Activated gamma-delta T cell treated with Interleukin-2 at 50 U/mL for 16 hours (primary cell): Measurements from ENCODE around the gene CPT1B.
"Not testable (repeated sequence)": the region's sequence is repeated elsewhere in the genome, so short reads cannot be mapped to it uniquely, and the experiment has no call there.

Experiments
- DNase-seq: peaks from one replicate; pipeline ENCODE4 v3.0.0-alpha.2; 2020

The CPT1B gene

DNA sequence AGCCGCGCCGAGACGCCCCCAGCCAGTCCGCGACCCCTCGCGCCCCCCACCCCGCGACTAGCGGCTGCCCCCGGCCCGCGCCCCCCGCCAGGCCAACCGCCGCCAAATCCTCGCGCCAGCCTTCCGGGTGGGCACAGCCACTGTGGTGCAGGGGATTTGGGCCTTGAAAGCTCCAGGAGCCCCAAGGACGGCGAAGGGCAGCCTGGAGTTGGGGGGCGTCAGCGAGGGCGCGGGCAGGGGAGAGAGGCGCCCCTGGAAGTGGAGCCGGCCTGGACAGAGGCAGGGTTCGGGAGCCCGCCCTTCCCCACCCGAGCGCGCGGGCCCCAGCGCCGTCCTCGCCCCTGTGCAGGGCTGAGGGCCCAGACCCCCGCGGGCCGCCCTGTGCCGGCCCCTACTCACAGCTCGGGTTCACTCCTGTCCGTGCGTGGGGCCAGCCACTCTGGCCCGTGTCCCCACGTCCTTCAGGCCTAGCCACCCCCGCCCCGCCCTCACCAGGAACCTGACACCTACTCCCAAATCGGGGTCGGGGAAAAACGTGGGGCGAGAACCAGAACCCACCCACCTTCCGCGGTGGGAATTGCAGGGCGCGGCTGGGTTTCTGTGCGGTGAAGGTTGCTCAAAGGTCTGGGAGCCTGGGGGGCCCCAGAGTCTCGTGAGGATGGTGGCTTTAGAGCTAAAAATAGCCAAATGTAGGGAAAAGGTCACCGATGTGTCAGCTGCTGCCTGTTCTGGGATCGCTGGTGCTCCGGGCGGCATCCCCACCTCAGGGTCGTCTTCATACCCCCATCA, at the start of gene CPT1B:
Gene CPT1B (minus strand): TSS at position 441 of the 789 bp plus-strand sequence. CDS start 512 bp downstream, outside the sequence.
- DNase-seq, result no peak

GRCh38 chr22:50626850-50627641, 48.8 kb upstream of the CPT1B start:
- no peak for DNase-seq

DNA sequence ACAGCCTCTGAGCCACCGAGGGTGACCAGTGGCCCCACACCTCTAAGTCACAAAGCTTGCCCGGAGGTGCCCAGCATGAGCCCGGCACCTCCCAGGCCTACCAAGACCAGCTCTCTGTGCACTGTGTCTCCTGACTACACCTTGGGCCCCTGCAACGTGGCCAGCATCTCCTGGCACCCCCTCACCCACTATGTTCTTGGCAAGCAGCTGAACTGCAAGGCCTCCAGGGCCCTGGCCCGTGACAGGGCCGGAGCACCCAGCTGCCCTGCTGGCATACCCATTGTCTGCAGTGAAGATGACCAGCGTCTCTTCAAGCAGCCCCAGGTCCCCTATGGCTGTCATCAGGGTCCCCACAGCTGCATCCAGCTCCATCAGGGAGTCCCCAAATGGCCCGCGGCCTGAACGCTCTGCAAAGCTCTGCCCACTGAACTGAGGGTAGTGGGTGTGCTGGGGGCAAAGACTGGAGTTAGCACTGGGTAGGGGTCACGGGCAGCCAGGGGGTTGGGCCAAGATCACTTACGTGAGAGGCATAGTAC, 48.2 kb upstream of the CPT1B start:
- DNase-seq, result no peak

- DNase-seq, result no peak
Measured at GRCh38 chr22:50625568-50626313, 47.5 kb upstream of the CPT1B start.

- no peak for DNase-seq
Measured at GRCh38 chr22:50625131-50625567, 46.9 kb upstream of the CPT1B start.

- DNase-seq, result no peak
Measured at GRCh38 chr22:50624347-50625130, 46.3 kb upstream of the CPT1B start.

DNA sequence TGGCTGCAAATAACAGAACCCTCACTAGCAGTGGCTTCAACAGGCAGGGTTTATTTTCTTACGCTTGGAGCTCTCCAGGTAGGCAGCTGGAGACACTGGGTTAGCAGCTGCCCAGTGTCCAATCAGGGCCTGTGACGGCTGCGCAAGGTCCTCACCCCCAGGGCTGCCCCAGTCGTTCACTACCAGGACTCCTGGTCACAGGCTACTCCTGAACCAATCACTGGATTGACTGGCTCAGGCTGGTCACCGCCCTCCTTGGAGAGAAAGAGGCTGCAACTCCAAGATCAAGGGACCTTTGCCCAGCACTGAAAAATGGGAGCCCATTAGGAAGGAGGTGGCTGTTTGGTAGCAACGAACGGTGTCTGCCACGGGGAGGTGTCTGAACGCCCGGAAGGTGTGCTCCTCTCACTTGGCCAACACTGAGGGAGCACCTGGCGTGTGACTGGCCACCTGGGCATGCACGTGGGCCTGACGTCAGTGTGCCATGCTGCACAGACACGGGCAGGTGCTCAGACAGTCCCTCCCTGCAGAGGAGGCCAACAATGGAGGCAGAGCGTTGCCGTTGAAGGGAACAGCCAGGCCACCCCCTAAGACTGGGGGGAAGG, 44.6 kb upstream of the CPT1B start:
- no peak for DNase-seq

DNA sequence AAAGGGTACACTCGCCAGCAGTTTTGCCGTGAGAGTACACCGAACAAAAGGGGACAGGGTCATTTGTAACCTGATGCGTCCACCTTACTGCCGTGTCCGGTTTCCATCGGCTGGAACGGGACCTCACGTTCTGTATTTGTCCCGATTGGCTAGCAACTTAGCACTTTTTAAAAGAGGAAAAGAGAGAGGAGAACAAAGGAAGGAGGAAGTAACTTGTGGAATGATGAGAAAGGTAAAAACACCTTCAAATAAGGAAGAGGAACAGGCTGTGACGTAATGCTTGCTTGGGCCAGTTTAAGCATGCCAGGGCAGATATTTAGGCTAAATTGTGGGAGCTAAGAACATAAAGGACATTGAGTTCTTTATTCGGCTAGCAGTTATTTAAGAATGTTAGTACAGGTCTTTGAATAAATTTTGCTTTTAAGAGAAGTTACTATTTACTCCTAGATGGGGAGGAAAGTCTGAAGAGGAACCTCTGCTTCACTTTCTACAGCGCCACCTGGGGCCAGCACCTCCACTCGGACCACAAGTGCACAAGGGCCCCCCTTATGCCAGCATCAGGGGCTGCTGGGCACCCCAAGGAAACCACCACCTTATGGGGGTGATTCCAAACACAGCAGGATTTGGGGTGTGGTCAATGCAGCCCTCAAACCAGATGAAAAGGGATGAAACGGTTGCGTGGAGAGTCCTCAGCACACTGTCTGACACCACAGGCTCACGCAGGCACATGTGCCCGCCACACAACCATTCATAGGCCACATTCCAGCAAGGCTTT, 43.9 kb upstream of the CPT1B start:
- DNase-seq, result no peak

DNA sequence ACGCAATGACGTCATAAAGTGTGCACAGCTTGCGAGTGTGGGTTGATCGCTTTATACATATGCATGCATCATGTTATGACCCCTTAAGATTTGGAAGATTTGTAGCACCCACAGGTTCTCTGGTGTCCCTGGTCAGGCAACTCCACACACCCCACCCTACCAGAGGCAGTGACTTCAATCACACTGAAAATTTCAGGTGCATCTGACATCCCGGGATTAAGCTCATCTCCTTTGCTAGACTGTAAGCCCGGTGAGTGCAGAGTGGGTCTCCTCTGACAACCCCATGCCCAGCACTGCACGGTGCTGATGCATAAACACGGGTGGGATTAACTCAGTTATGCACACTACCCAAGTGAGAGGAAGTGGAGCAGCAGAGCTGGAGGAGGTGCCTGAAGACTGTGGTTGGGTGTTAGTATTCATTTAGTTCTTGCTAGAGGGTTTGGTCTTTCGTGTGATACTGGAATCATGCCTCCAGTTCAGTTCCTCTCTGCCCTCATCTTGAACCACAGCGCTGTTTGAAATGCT, 43.2 kb upstream of the CPT1B start:
- DNase-seq, result peak; percentile 49

- peak; percentile 92 for DNase-seq
Measured at GRCh38 chr22:50620593-50621355, 42.5 kb upstream of the CPT1B start.

DNA sequence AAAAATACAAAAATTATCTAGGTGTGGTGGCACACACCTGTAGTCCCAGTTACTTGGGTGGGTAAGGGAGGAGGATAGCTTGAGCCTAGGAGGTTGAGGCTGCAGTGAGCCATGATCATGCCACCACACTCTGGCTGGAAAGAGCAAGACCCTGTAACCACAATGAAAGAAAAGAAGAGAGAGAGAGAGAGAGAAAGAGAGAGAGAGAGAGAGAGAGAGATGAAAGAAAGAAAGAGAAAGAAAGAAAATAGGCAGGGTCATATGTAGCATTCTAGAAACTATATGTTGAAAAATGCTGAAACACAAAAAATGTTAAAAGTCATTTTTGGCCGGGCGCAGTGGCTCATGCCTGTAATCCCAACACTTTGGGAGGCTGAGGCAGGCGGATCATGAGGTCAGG, 36.1 kb upstream of the CPT1B start:
- not testable (repeated sequence) for DNase-seq

- no peak for DNase-seq
Measured at GRCh38 chr22:50613291-50613981, 35.2 kb upstream of the CPT1B start.

DNA sequence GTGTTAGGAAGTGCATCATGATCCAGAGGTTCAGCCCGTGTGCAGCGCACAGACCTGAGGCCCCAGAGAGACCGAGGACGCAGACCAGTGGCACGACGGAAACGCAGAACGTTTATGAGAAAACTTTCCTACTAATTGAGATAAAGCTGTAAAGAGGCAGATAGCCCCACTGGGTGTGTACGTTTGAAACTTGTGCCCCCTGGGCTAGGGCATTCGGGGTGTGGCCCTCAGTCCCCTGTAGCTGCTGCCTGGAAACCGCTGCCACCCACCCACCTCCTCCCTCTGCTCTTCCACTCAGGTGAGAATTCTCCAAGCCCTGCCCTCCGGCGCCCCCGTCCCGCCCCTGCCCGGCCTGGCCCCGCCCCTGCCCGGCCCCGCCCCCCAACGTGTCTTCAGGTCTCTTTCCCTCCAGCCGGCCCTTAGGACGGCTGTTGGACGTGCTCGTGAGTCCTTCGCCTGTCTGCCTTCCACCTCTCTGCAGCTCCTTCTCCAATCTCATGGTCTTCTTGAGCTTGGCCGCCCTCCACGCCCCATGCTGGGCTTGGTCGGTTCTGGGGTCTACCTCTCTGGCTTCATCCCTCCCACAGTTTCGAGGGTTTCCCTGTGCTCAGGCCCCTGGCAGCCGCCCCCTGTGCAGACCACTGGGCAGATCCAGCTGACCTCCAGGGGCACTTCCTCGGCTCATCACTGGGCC, 34.4 kb upstream of the CPT1B start:
- no peak for DNase-seq

- no peak for DNase-seq
Measured at GRCh38 chr22:50612168-50612527, 33.9 kb upstream of the CPT1B start.

- DNase-seq, result no peak
Measured at GRCh38 chr22:50611341-50612060, 33.3 kb upstream of the CPT1B start.

GRCh38 chr22:50610581-50610980, 32.4 kb upstream of the CPT1B start:
- no peak for DNase-seq

DNA sequence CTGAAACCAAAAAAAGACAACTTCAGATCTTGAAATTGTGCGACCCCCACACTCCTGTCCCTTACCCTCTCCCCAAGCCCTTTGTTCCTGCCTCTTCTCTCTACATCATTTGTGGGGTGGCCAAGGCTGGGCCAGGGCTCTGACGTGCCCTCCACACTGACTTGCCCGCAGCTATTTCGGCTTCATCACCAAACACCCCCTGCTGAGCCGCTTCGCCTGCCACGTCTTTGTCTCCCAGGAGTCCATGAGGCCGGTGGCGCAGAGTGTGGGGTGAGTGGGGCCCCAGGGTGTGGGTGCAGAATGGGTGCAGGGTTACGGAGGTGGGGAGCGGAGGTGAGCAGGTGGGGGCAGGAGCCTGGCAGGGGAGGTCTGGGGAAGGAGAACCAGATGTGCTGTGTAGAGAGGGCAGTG, 31.8 kb upstream of the CPT1B start:
- no peak for DNase-seq

GRCh38 chr22:50609599-50609998, 31.4 kb upstream of the CPT1B start:
- no peak for DNase-seq
